CD4-positive, alpha-beta T cell treated with Interleukin-4 for 1 hour (primary cell): Measurements from ENCODE around the gene FOXP1.
A peak's percentile ranks its signal among the peaks of the same experiment; 100 is the strongest.

Experiments used
- DNase-seq, 2 donors: peaks; one replicate each; pipeline ENCODE4 v3.0.0-alpha.2; 2020 to 2022

The FOXP1 gene

DNA sequence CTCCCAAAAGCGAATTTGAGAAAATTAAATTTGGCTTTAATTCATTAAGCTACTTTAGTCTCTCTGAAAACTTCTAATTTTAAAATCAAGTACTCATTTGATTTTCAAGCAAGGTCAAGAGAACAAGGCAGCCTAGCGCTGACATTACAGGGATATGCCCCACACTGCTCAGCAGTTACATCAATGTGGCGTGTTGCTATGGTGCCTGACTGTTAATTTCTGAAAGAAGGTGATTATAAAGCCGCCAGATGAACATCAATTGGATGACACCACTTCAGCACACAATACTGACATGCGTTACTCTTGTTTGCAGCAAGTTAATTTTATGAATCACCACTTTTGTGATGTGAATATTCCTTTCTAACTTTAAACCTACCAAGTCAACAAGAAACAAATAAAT, 284.4 kb downstream of the FOXP1 start:
- peak in 1 of 2 donors; percentile 34 for DNase-seq

DNA sequence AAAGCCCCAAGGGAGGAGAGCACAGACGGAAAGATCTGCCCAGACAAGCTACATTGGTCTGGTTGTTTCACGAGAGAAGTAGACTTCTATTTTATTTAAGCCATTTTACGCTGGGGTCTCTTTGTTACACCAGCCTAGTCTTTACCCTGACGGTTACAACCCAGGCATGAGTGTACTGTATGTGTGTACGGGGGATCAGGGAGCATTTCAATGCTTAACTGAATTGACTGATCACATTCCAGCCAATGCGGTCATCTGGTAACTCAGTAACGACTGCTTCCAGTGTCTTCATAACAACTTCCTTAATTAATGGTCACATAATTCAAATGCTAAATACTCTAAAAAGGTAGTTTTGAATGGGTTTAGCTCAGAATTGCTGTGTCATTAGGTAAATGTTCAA, 288.6 kb downstream of the FOXP1 start:
- no peak for DNase-seq

DNA sequence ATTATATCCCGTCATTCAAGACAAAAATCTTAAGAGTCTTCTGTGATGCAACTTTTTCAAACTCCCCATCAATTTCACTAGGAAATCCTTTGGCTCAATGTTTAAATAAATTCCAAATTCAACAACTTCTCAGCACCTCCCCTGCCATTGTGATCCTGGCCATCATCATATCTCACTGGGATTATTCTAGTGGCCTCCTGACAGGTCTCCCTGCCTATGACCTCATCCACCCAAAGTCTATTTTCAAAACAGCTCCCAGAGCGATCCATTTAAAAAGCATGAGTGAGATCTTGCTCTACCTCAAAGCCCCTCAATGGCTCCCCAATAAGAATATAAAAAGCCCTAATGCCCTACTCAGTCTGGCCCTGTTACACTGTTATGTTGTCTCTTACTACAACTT, 293.2 kb downstream of the FOXP1 start:
- no peak for DNase-seq

DNA sequence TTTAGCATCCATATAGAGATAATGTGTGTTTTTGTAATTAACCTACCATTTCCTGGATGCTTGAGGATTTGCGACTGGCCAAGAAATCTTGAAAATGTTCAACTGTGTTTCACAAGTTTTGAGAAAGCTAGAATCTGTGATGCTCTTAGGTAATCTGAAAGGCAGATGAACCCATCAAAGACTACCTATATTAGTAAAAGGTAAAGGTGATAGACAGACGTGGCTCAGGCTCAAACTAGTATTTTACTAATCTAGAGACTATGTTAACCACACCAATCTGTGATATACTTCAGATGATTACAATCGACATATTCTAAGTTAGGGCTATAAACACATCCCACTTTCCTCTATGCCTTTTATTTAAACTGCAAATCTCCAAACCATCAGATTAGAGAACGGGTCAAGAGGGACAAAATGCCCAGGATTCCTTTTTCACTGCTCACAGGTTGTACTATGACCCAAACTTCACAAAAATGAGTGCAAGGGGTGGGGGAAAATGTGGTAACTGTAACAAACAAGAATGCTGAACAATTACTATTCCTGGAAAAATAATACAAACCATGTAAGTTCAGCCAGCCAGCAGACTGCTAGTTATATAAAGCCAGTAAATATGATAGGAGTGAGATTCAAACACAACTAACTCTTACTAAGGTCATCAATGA, 295.1 kb downstream of the FOXP1 start:
- DNase-seq = no peak

DNA sequence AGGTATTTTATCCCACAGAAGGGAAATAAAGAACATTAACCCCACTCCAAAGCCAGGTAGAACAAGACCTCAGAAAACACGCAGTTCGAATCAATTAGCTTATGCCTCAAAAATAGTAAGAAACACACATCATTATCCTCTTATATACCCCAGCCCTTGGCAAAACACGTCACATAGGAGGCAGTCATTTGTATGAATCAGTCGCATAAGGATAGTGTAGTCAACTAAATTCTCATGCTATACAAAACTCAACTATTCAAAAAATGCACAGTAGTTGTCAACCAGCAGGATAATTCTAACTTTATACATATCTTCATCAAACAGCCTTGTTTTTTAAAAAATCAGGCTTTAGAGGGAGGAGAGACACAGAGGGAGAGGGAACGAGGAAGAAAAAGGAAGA, 298.4 kb downstream of the FOXP1 start:
- no peak for DNase-seq

DNA sequence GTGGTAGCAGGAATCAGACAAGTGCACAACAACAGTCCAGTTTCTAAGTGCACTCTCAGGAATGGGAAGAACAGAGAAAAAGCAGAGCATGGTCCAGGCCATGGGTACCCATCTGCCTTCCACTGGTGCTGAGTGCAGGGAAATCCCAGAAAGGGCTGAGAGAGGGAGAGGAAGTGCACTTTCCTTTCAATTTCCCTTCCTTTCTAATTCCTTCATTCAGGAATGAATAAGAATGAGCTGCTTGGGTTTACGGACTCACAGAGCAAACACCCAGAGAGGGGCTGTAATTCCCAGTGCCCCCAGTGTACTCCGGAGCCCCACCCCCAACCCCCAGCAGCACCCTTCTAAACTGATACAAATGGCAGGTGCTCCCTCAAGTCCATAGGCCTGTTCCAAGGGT, 300.6 kb downstream of the FOXP1 start:
- DNase-seq = no peak

DNA sequence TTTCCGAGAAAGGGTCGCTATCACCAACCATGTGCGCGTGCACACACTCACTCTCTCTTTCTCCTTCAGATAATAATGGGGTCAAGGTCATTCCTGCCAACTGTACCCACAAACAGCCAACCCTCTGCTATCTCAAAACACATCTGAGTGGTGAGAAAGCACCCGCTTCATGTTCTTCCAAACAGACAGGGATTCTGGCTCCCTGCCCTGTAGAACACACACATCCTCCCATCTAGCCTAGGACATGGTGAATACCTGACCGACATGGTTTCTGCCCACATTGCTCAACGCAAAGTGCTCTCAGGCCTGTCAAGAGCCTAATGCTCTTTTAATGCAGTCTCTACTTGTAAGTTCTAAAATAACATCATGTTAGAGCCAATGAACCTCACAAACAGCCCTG, 302.2 kb downstream of the FOXP1 start:
- no peak for DNase-seq

DNA sequence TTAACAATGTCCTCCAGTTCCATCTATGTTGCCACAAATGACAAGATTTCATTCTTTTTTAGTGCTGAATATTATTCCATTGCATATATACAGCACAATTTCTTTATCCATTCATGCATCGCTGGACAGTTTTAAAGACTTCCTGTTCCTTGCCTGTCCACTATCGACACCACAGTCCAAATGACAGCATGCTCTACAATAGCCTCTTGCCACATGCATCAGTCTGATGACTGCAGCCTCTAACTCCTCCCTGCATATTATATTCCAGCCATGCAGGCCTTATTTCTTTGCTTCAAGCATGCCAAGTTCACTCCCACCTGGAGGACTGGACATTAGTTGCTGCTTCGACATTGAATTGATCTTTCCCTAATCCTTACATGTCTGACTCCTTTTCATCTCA, 306.2 kb downstream of the FOXP1 start:
- DNase-seq = no peak

DNA sequence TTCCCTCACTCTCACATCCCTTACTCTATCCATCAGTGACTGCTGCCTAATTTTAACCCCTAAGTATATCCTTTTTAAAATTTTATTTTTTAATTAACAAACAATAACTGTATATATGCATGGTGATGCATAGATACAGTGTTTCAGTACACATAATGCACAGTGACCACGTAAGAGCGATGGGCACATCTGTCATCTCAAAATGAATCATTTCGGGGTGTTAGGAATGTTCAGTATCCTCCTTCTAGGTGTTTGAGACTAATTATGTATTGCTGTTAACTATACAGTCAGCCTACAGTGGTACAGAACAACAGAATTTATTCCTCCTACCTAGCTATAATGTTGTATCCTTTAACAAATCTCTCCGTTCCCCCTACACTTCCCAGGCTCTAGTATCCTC, 307.0 kb downstream of the FOXP1 start:
- no peak for DNase-seq

DNA sequence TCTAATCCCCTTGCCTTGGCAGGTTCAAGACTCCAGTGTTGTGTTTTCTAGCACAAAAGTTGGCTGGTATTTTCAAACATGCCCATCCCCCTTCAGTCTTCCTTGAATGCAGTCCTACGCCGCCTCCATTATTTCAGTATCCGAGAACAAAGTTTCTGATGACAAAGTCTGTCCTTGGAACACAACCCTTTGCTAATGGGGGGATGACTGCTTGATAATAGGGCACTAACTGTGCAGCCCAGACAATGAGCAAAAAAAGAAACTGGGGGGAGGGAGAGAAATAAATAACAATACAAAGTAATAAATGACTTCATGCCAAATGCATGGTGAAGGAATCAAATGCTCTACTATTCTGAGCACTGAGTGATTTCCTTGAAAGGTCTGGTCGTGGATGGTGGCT, 310.1 kb downstream of the FOXP1 start:
- DNase-seq = no peak

DNA sequence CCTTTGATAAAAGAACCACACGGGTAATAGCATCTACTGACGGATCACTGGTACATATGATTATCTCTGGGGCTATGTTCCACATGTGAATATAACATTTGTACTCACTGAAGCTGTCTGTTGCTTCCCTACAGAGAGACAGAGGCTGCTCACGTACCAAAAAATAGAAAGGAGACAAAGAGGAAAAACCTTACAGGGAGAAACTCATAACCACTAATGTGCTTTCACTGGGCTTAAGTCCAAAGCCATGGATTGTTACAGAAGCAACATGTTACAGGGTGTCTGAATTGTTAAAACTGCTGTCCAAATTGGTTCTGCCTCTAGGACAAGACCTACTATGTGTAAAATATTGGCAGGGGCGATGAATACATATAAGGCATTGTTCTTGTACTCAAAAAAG, 311.9 kb downstream of the FOXP1 start:
- DNase-seq = no peak

DNA sequence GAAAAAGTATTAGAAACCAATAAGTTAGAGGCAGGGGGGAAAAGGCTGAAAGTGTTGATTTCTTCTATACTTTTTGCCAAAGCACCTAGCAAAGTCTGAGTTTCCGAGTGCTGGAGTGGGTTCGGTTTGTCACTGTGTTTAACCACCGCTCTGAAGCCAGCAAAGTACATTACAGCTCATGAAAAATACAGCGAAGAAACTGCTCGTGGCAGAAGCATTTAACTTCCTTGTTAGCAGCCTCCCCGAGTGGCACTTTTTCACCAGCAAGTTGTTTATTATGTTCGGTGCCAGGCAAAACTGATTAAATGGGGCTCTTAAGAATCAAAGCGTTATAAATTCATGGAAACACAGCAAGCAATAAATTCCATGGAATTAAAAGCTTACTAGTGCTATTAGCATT, 313.6 kb downstream of the FOXP1 start:
- no peak for DNase-seq

DNA sequence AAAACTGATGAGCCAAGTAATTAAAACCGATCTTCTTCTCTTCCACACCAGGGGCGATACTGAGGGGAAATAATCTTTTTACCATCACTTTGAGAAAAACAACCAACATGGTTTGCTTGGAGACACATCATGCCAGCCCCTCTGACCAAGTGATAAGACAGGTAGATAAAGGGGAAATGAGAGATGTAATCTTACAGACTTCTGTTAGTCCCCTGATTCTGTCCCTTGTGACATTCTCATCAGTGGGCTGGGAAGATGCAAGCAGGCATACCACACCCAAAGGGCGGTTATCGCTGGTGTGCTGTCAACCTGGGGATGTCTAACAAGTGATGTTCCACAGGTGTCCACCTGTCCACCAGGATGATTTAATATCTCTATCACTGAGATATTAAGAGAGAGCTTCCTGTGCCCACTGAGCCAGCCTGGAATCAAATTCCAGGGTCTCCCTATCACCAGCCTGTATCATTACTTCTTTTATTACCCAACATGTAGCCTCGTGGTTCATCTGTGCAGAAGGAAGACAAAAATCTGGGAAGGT, 315.0 kb downstream of the FOXP1 start:
- DNase-seq = no peak

DNA sequence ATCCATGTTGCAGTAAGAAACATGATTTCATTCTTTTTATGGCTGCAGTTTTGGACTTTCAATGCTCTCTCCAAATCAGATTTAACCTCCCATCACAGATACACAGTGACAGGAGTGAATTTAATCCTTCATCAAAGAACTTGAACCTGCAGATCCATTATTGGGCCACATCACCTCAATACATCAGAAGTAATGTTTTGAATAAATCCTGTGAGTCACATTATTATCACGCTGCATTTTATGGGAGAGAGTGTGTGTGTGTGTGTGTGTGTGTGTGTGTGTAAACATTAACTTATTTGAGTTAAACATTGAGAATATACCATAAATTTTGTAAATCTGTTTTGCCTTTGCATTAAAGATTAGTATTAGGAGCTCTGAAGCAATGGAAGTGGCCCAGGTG, 316.7 kb downstream of the FOXP1 start:
- DNase-seq = no peak

DNA sequence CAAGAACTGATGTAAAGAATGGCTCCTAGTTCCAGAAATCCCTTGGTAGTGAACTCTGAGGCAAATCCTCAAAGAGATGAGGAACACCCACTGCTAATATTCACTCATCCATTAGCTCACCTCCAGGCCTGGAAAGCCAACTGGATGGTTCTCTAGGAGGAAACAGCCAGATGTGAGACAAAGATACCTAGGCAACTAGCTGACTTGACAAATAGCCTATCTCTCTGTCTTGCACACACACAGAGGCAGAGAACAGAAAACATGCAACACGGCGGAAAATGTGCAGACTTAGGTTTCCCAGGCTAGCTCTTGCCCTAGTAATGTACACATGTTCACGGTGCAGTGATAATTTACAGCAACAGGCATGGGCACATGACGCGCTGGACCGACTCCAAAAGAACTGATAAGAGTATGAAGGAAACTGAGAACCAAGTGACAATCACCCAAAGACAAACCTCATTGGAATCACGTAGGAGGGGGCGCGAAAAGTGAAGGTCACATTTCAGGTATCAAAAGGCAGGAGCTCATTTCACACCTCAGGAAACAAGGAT, 318.1 kb downstream of the FOXP1 start:
- DNase-seq = no peak

DNA sequence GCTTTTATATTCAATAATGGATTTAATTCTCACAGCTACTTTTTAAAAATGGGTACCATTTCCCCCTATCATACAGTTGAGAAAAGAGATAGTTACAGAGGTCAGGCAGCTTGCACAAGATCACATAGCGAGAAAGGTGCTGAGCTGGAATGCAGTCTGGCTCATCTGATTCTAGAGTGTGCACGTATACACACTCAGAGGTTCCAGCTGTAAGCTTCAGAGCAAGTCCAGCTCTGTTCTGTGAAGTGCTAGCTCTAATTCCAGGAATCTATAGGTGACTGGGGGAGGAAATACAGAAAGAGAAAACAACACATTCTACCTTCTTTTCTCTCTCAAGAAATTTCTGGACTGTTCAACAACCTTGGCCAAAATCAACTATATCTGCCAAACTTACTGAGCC, 318.7 kb downstream of the FOXP1 start:
- no peak for DNase-seq

DNA sequence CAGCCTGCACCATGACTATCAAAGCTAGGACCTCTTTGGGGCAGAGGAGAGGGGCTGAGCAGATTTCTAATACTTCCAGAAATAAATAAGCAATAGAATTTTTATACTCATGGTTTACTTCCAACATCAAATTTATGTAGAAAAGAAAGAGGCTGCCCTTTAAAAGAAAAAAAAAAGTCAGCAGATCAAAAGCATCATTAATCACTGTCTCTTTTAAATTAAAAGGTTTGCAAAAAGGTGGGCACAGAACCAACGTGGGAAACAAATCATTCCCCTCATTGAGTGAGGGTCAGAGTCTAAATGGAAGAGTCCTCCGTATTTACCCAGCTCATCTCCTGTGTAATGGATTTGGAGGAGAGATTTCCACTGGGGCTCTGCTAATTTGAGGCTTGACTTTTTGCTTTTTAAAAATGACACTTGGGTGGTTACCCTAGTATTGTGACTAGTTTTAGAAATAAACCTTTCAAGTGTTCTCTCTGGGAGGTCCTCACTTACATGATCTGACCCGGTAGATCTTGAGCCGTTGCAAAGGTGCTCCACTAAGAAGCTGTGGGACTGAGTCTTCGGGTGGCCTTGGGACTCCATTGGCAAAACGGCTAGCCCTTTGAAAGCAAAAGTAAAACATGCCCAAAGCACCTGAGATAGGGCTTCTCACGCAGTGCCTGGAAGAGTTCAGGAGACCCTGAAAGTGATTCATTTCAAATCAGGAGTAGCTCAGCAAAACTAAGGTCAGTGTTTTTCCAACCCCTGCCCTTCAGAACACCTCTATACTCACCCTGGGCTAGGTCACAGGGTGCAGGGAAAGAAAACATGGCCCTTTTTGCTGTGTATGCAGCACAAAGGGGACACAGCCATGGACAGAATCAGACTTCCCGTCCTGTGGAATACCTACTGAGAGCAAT, 320.9 kb downstream of the FOXP1 start:
- DNase-seq = no peak

DNA sequence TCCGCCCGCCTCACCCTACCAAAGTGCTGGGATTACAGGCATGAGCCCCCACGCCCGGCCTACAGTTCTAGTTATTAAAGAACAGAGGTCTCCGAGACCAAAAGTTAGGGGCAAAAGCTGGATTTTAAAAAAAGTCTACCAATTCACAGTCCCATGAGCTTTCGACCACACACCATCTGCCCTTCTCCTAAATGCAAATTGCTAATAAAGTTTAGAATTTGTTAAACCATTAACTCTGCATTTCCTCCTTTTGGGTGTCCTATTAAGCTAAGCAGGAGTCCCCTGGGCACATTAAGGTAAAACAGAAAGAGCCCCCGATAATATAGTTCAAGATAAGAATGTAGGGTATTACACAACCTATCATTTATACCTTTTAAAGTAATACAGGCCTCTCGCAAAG, 322.7 kb downstream of the FOXP1 start:
- no peak for DNase-seq

DNA sequence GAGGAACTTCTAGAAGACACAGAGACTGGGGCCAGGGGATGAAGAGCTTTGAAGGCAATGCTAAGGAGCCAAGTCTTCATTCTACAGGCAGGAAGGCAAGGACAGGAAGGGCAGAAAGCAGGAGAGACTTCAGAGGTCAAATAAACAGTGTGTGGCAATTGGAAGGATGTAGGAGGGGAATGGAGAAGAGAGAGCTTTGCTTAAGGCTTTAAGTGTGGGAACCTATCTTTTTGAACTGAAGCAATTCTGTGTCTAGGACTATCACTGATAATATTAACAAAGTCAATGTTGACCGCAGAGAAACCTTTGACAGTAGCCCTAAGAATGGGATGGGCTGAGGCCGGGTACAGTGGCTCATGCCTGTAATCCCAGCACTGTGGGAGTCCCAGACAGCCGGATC, 325.0 kb downstream of the FOXP1 start:
- DNase-seq = no peak

DNA sequence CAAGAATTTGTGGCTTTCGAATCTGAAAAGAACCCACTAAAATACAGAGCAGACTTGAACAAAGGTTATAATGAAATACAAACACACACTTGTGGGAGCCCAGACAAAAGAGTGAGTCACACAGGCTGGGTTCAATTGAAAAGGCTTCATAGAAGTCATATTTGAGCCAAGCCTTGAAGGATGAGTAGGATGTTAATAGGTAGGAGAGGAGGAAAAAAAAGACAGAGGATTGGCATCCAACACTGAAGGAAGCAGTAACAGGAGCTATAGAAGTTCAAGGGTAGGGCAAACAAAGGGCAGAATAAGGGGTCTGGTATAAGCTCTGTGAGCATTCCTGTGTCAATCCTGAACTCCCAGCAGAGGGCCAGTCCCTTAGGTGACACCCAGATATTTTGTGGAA, 325.4 kb downstream of the FOXP1 start:
- no peak for DNase-seq

DNA sequence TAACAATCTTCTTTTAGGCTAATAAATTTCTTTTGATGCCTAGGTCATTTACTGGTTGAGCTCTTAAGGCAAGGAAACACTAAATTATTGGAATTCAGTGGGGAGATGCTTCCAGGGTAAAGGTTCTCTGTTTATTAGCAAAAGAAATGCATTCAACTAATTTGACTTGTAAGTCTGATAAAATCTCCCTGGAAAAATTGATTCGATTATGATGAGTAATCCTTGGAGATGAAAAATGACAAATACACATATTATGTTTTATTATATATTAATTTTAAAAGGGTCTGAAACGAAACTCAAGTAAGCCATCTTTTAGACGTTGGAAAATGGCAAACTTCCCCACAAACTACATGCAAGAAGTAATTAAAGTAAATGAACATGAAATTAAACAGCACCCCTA, 328.0 kb downstream of the FOXP1 start:
- DNase-seq = no peak

DNA sequence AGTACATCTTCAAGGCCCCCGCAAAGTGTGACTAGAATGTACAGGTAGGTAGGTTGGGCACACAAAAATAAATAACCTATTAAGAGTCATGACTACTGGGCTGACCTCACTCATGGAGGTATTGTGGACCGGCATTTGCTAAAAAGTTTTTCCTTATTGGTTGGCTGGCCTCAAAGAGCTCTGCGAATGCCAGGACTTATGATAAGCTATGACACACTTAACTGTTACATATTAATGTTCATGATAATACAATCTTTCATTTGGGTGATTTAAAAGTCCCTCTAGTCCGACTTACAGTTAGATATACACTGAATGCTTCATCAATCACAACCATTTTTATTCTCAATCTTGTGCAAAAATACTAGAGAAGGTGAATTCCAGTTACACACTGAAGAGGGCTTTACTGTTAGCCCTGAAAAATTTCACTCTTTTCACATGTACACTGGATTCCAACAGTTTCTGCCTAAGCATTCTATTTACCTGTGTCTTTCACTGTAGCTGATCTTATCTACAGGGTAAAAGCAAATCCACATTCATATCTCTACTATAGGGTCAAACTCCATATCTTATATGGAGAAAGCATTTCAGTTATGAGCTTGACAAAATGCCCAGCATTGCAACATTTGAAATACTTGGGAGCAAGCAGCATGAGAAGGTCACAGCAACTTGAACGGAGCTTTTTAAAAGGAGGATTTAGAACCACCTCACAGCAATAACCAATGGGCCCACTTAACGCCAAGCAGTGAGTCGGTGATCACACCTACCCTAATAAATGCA, 329.1 kb downstream of the FOXP1 start:
- no peak for DNase-seq

DNA sequence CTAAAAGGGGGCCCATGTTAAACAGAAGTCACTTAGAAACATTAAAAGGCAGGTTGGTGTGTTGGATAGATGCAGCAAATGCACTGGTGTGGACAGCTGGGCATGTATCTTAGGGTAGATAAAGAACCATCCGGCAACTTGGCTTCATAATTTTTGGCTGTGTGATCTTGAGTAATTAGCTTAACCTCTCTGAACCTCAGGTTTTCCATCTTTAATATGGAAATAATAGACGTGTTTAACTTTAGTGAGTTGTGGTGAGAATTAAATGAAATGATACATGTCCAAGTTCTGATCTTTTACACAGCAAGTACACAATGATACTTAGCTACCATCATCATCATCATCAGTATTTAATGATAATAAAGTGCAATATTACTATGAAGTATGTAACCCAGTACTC, 330.4 kb downstream of the FOXP1 start:
- DNase-seq = no peak
